Neural cell (in vitro differentiated cells): Measurements from ENCODE around the gene RNF32. TPM values are rescaled to one million over a fixed set of nuclear protein-coding genes. Genes with fewer than 3 reads are reported as not detected.

ENCODE experiments used
- H2AFZ ChIP-seq: fragments of 200-600, 300-800 bp; sonication (generic), shearing (Covaris generic); 2 replicates; pipeline ENCODE4 v1.6.0; 2014; ENCODE audit warnings: low read depth, mild to moderate bottlenecking, antibody characterized with exemption, low read length, moderate library complexity
- H3F3A ChIP-seq: fragments of 200-600 bp; shearing (Covaris generic); 2 replicates; pipeline ENCODE4 v1.6.1; 2016; ENCODE audit warnings: mild to moderate bottlenecking, moderate library complexity, mixed read lengths, antibody characterized with exemption, low read length; ENCODE audit not compliant: insufficient read depth, poor library complexity, severe bottlenecking
- H3K27ac ChIP-seq: fragments of 200-600, 300-800 bp; sonication (generic), shearing (Covaris generic); 2 replicates; pipeline ENCODE4 v1.5.1; 2014; ENCODE audit warnings: mild to moderate bottlenecking, low read length, moderate library complexity
- H3K27me3 ChIP-seq: fragments of 300-800, 200-600 bp; sonication (generic), shearing (Covaris generic); 2 replicates; pipeline ENCODE4 v1.6.0; 2014; ENCODE audit warnings: mild to moderate bottlenecking, low read depth, low read length, moderate library complexity; ENCODE audit not compliant: insufficient read depth
- H3K36me3 ChIP-seq: fragments of 300-800, 200-600 bp; sonication (generic), shearing (Covaris generic); 2 replicates; pipeline ENCODE4 v1.5.1; 2014; ENCODE audit warnings: mild to moderate bottlenecking, antibody characterized with exemption, low read length, moderate library complexity; ENCODE audit not compliant: insufficient read depth
- H3K4me2 ChIP-seq: fragments of 300-800, 200-600 bp; sonication (generic), shearing (Covaris generic); 2 replicates; pipeline ENCODE4 v1.6.0; 2014; ENCODE audit warnings: mild to moderate bottlenecking, low read length
- H3K4me3 ChIP-seq: fragments of 300-800, 200-600 bp; sonication (generic), shearing (Covaris generic); 2 replicates; pipeline ENCODE4 v1.5.1; 2014; ENCODE audit warnings: mild to moderate bottlenecking, low read length, moderate library complexity
- H3K79me2 ChIP-seq: fragments of 200-600 bp; shearing (Covaris generic); replicated peaks from 2 replicates; pipeline ENCODE4 v1.6.0; 2014; ENCODE audit warnings: mild to moderate bottlenecking, low read length, moderate library complexity; ENCODE audit not compliant: insufficient read depth
- H3K9ac ChIP-seq: fragments of 300-800, 200-600 bp; sonication (generic), shearing (Covaris generic); 2 replicates; pipeline ENCODE4 v1.6.1; 2016; ENCODE audit warnings: mild to moderate bottlenecking, low read length, mixed read lengths
- H3K9me2 ChIP-seq: fragments of 200-600 bp; shearing (Covaris generic); 2 replicates; pipeline ENCODE4 v1.6.1; 2016; ENCODE audit warnings: mild to moderate bottlenecking, low read length, mixed read lengths; ENCODE audit not compliant: insufficient read depth
- H3K9me3 ChIP-seq: fragments of 200-600, 300-800 bp; sonication (generic), shearing (Covaris generic); 2 replicates; pipeline ENCODE4 v1.6.1; 2016; ENCODE audit warnings: mild to moderate bottlenecking, mixed run types, low read length, moderate library complexity, mixed read lengths
- H4K20me1 ChIP-seq: fragments of 200-600 bp; shearing (Covaris generic); 2 replicates; pipeline ENCODE4 v1.6.1; 2016; ENCODE audit warnings: mild to moderate bottlenecking, mixed run types; ENCODE audit not compliant: insufficient read depth
- EP300 ChIP-seq: fragments of 450-650 bp; conservative IDR thresholded peaks from 2 replicates; pipeline ENCODE4 v1.6.1; 2014; ENCODE audit warnings: antibody characterized with exemption, mild to moderate bottlenecking, moderate library complexity; ENCODE audit not compliant: poor library complexity, severe bottlenecking
- EZH2 ChIP-seq: fragments of 200-600, 300-800 bp; shearing (Covaris generic), sonication (generic); IDR thresholded peaks from 2 replicates; pipeline ENCODE4 v1.6.1; 2014; ENCODE audit warnings: antibody characterized with exemption, low read length, borderline replicate concordance, mild to moderate bottlenecking; ENCODE audit not compliant: insufficient read depth, poor library complexity, severe bottlenecking
- MXI1 ChIP-seq: fragments of 450-650 bp; conservative IDR thresholded peaks from 2 replicates; pipeline ENCODE4 v1.6.1; 2014; ENCODE audit warnings: antibody characterized with exemption, mild to moderate bottlenecking; ENCODE audit not compliant: poor library complexity, severe bottlenecking
- POLR2AphosphoS5 ChIP-seq: IDR thresholded peaks from 2 replicates; pipeline ENCODE4 v1.6.1; 2012
- RAD21 ChIP-seq: fragments of 450-650 bp; conservative IDR thresholded peaks from 2 replicates; pipeline ENCODE4 v1.6.1; 2014; ENCODE audit warnings: antibody characterized with exemption, mild to moderate bottlenecking, moderate library complexity
- REST ChIP-seq: IDR thresholded peaks from 2 replicates; pipeline ENCODE4 v1.6.1; 2012; ENCODE audit warnings: borderline replicate concordance
- SMC3 ChIP-seq: fragments of 450-650 bp; conservative IDR thresholded peaks from 2 replicates; pipeline ENCODE4 v1.6.1; 2014; ENCODE audit warnings: antibody characterized with exemption, mild to moderate bottlenecking, moderate library complexity; ENCODE audit not compliant: poor library complexity
- TAF1 ChIP-seq: IDR thresholded peaks from 2 replicates; pipeline ENCODE4 v1.6.1; 2012; ENCODE audit warnings: low read depth
- polyA plus RNA-seq: library from polyadenylated mRNA; depleted of rRNA; stranded (reverse); fragments of >200 nt; gene quantifications from 2 replicates; pipeline ENCODE4 v1.2.3, GENCODE V29; 2014
- TF ChIP-seq, protein P1 (sequence below): fragments of 450-650 bp; IDR thresholded peaks from 2 replicates; pipeline ENCODE4 v1.5.1; 2014; ENCODE audit warnings: antibody characterized with exemption, mild to moderate bottlenecking, moderate library complexity; ENCODE audit not compliant: poor library complexity, severe bottlenecking

Gene RNF32
- polyA plus RNA-seq, 1 donor from 2014 or later, result 2.6 TPM

DNA sequence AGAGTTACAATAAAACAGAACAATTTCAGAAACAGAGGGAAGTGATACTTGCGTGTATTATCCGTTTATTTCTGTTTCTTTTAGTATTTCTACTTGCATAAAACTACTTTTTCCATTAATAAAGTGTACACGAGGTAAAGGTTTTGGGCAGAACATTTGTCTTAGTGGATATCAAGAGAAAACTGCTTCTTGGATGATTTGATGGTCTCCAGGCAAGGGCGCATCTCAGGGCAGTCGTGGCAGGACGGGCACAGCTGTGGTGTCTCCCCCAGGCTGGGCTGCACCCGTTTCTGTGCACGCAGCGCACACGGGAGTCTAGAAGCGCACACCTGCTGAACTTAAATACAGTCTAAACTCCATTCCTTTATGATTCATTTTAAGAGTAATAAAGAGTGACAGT is 23.4 kb upstream of the RNF32 start:
- Histone ChIP-seq H3K9me3 (no peaks in the 10 kb centered on the region), H3K9ac (no peak overlapping the region), H3K4me3 (peak overlapping the region; percentile 33), H3F3A (no peaks in the 10 kb centered on the region), H3K4me2 (no peak overlapping the region), H4K20me1 (no peaks in the 10 kb centered on the region), H3K36me3 (no peaks in the 10 kb centered on the region), H3K79me2 (no peaks in the 10 kb centered on the region), H3K27ac (no peak overlapping the region), H2AFZ (no peak overlapping the region), H3K9me2 (no peaks in the 10 kb centered on the region), H3K27me3 (peaks cover 30% of the 10 kb centered on the region)
- TF ChIP-seq EZH2, result no peak
- TF ChIP-seq RAD21, result no peak
- no peak for TF ChIP-seq EP300
- no peak for TF ChIP-seq SMC3
- TF ChIP-seq, protein P1, sequence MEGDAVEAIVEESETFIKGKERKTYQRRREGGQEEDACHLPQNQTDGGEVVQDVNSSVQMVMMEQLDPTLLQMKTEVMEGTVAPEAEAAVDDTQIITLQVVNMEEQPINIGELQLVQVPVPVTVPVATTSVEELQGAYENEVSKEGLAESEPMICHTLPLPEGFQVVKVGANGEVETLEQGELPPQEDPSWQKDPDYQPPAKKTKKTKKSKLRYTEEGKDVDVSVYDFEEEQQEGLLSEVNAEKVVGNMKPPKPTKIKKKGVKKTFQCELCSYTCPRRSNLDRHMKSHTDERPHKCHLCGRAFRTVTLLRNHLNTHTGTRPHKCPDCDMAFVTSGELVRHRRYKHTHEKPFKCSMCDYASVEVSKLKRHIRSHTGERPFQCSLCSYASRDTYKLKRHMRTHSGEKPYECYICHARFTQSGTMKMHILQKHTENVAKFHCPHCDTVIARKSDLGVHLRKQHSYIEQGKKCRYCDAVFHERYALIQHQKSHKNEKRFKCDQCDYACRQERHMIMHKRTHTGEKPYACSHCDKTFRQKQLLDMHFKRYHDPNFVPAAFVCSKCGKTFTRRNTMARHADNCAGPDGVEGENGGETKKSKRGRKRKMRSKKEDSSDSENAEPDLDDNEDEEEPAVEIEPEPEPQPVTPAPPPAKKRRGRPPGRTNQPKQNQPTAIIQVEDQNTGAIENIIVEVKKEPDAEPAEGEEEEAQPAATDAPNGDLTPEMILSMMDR, result no peak
- no peak for TF ChIP-seq REST
- TF ChIP-seq POLR2AphosphoS5, result no peak
- TF ChIP-seq MXI1, result no peak
- no peak for TF ChIP-seq TAF1

DNA sequence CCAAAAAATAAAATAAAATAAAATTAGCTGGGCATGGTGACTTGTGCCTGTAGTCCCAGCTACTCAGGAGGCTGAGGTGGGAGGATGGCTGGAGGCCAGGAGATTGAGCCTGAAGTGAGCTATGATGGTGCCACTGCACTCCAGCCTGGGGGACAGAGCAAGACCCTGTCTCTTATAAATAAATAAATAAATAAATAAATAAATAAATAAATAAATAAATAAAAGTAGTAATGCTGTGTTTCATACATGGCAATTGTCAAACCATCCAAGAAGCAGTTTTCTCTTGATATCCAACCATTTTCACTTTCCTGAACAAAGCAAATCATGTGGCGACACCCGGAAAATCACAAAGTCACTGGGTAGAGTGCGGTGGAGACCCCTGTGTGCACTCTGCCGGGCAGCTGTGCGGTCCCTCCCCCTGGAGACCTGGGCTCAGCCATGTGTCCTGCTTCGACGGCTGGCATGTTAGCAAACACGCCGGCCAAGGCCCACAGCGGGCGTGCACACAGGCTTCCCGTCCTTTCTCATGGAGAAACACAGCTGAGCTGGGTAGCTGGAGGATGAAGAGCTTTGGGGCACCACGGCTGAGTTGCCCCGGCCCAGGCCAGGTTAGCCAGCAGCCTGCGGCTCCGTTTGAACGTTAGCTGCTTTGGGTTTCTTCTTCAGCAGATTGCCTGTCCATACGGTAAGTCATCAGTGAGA is 22.3 kb upstream of the RNF32 start:
- Histone ChIP-seq H3F3A (no peaks in the 10 kb centered on the region), H3K9me2 (no peaks in the 10 kb centered on the region), H2AFZ (no peak overlapping the region), H3K9me3 (no peaks in the 10 kb centered on the region), H3K9ac (no peak overlapping the region), H4K20me1 (no peaks in the 10 kb centered on the region), H3K4me3 (no peak overlapping the region), H3K27ac (no peak overlapping the region), H3K27me3 (peaks cover 30% of the 10 kb centered on the region), H3K79me2 (no peaks in the 10 kb centered on the region), H3K4me2 (no peak overlapping the region), H3K36me3 (no peaks in the 10 kb centered on the region)
- TF ChIP-seq TAF1 (no peak), EZH2 (no peak), MXI1 (no peak), SMC3 (no peak)
